CD14-positive monocyte (primary cell): ENCODE data around the gene DOC2A. TPM values are rescaled to one million over a fixed set of nuclear protein-coding genes. Genes with fewer than 3 reads are reported as not detected.

Experiments
- DNase-seq, 3 donors: peaks; one replicate each; pipeline ENCODE4 v3.0.0-alpha.2; 2011 to 2022
- H2AFZ ChIP-seq: 2 replicates; pipeline ENCODE4 v1.6.0; 2012; ENCODE audit warnings: mild to moderate bottlenecking, low read depth, low read length, inconsistent platforms; ENCODE audit not compliant: insufficient read depth, poor library complexity, severe bottlenecking
- H3K27ac ChIP-seq, 2 donors: 1 replicate in 1 of 2; 2 replicates in 1 of 2; pipeline ENCODE4 v1.5.1; 2012 to 2013; ENCODE audit warnings: low read length in 2 of 2, control low read depth in 1 of 2, inconsistent platforms in 1 of 2, low read depth in 1 of 2, mild to moderate bottlenecking in 1 of 2
- H3K27me3 ChIP-seq, 2 donors: one replicate each; pipeline versions ENCODE4 v1.6.0 to v1.6.1; 2011 to 2013; ENCODE audit warnings: low read length in 2 of 2; ENCODE audit not compliant: control insufficient read depth in 2 of 2, insufficient read depth in 2 of 2
- H3K36me3 ChIP-seq, 2 donors: replicated peaks in 1 of 2; 1 replicate in 1 of 2; 2 replicates in 1 of 2; pipeline versions ENCODE4 v1.5.1 to v1.6.1; 2012 to 2013; ENCODE audit warnings: low read length in 2 of 2, control low read depth in 1 of 2, inconsistent platforms in 1 of 2, mild to moderate bottlenecking in 1 of 2; ENCODE audit not compliant: insufficient read depth in 2 of 2, control insufficient read depth in 1 of 2
- H3K4me1 ChIP-seq, 2 donors: 1 replicate in 1 of 2; 2 replicates in 1 of 2; pipeline versions ENCODE4 v1.5.1 to v1.6.1; 2012 to 2013; ENCODE audit warnings: low read length in 2 of 2, control low read depth in 1 of 2, inconsistent platforms in 1 of 2, mild to moderate bottlenecking in 1 of 2, moderate library complexity in 1 of 2; ENCODE audit not compliant: insufficient read depth in 2 of 2, control insufficient read depth in 1 of 2
- H3K4me2 ChIP-seq: replicated peaks from 2 replicates; pipeline ENCODE3; 2012; ENCODE audit warnings: low read length, moderate library complexity, mild to moderate bottlenecking; ENCODE audit not compliant: poor library complexity, severe bottlenecking; ENCODE audit errors: extremely low read depth
- H3K4me3 ChIP-seq, 3 experiments: fragments of 200-600 bp in 1 of 3; sonication (generic) in 1 of 3; replicated peaks in 1 of 3; 1 replicate in 2 of 3; 2 replicates in 1 of 3; pipeline ENCODE4 v1.5.1; 2011 to 2013; ENCODE audit warnings: low read length in 3 of 3, mild to moderate bottlenecking in 3 of 3, control low read depth in 2 of 3, low read depth in 2 of 3, inconsistent platforms in 1 of 3, moderate library complexity in 1 of 3
- H3K79me2 ChIP-seq: 2 replicates; pipeline ENCODE4 v1.6.0; 2012; ENCODE audit warnings: mild to moderate bottlenecking, control low read depth, inconsistent platforms, low read length, moderate library complexity; ENCODE audit not compliant: insufficient read depth
- H3K9ac ChIP-seq: 2 replicates; pipeline ENCODE4 v1.6.0; 2017; ENCODE audit warnings: low read length, mild to moderate bottlenecking; ENCODE audit not compliant: insufficient read depth, poor library complexity, severe bottlenecking
- H3K9me3 ChIP-seq, 2 donors: replicated peaks in 1 of 2; 1 replicate in 1 of 2; 2 replicates in 1 of 2; pipeline versions ENCODE4 v1.5.1 to v1.6.1; 2012 to 2013; ENCODE audit warnings: low read length in 2 of 2, control low read depth in 1 of 2; ENCODE audit not compliant: control insufficient read depth in 1 of 2, insufficient read depth in 1 of 2
- H4K20me1 ChIP-seq: 2 replicates; pipeline ENCODE4 v1.6.0; 2012; ENCODE audit warnings: mild to moderate bottlenecking, low read length, control low read depth, moderate library complexity; ENCODE audit not compliant: insufficient read depth
- H3K27ac Mint-ChIP-seq, 7 donors: one replicate each; pipeline ENCODE4 v1.8.0; 2020; ENCODE audit warnings: mild to moderate bottlenecking in 7 of 7, mixed read lengths in 7 of 7, moderate library complexity in 6 of 7, inconsistent platforms in 2 of 7
- H3K27me3 Mint-ChIP-seq, 3 donors: one replicate each; pipeline ENCODE4 v1.8.0; 2021 to 2022; ENCODE audit warnings: low read depth in 3 of 3, mild to moderate bottlenecking in 3 of 3, mixed read lengths in 3 of 3, moderate library complexity in 3 of 3, inconsistent platforms in 1 of 3
- H3K36me3 Mint-ChIP-seq, 2 donors: one replicate each; pipeline ENCODE4 v1.8.0; 2020; ENCODE audit warnings: mixed read lengths in 2 of 2, inconsistent platforms in 1 of 2, mild to moderate bottlenecking in 1 of 2
- H3K4me1 Mint-ChIP-seq: one replicate; pipeline ENCODE4 v1.8.0; 2020; ENCODE audit warnings: mild to moderate bottlenecking, mixed read lengths
- H3K4me3 Mint-ChIP-seq, 2 donors: one replicate each; pipeline ENCODE4 v1.8.0; 2020; ENCODE audit warnings: mild to moderate bottlenecking in 2 of 2, mixed read lengths in 2 of 2, moderate library complexity in 1 of 2
- H3K9me3 Mint-ChIP-seq, 7 donors: one replicate each; pipeline ENCODE4 v1.8.0; 2020 to 2022; ENCODE audit warnings: mixed read lengths in 7 of 7, mild to moderate bottlenecking in 6 of 7, moderate library complexity in 6 of 7, inconsistent platforms in 2 of 7
- WGBS: methylation state at CpG from one replicate; pipeline ENCODE4 v1.1.5; 2013; ENCODE audit warnings: missing lambda C conversion rate; ENCODE audit not compliant: insufficient coverage; 5-methylcytosine and 5-hydroxymethylcytosine counted together
- intact Hi-C, 2 donors: fragments of 100-400 bp; cut with micrococcal nuclease; formaldehyde crosslinking; loops; one replicate each; pipeline versions ENCODE4 v1.15.0 to v1.15.1; 2023
- polyA plus RNA-seq, 3 donors: library from polyadenylated mRNA; depleted of rRNA in 1 of 3; unstranded in 2 of 3; stranded (reverse) in 1 of 3; fragments of 300-500 nt in 2 of 3; fragments of >200 nt in 1 of 3; fragmentation: Illumina TruSeq in 2 of 3; gene quantifications; 1 replicate in 2 of 3; 2 replicates in 1 of 3; pipeline ENCODE4 v1.2.3, GENCODE V29; 2012 to 2021
- TF ChIP-seq, protein P1 (sequence below): fragments of 200-600 bp; IDR thresholded peaks from one replicate; pipeline ENCODE4 v1.8.0; 2022; ENCODE audit warnings: antibody characterized with exemption, mild to moderate bottlenecking

DOC2A gene
- polyA plus RNA-seq, 3 donors, result 0.23 to 3.7 (median 0.66) TPM

DNA sequence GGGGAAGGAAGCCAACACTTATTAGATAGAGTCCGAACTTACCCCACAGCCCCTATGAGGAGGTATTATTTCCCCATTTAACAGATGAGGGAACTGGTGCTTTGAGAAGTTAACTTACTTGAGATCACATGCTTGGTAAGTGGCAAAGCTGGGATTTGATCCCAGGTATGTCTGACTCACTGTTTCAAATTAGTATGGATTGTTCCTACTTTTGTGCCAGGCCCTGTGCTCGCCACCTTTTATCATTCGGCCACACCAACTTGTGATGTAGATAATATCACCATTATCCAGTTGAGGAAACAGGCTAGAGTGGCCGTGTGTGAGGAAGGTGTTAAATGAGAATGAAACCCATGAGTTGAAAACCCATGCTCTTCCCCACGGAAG, 26.1 kb downstream of the DOC2A start:
- H3K9me3 Mint-ChIP-seq, result peaks cover 0 to 2% (median 0%) of the 10 kb centered on the region in 7 donors
- Histone ChIP-seq H2AFZ (no peak overlapping the region), H3K9me3 (no peaks in the 10 kb centered on the region), H3K4me1 (no peaks in the 10 kb centered on the region), H3K4me3 (no peak overlapping the region), H3K27me3 (no peaks in the 10 kb centered on the region), H4K20me1 (peaks cover 17% of the 10 kb centered on the region), H3K36me3 (peaks cover 98 to 100% of the 10 kb centered on the region in 2 donors), H3K9ac (no peak overlapping the region), H3K4me2 (no peak overlapping the region), H3K79me2 (no peaks in the 10 kb centered on the region), H3K27ac (no peak overlapping the region)
- no peak overlapping the region for H3K27ac Mint-ChIP-seq
- H3K36me3 Mint-ChIP-seq, result peaks cover 86 to 94% of the 10 kb centered on the region in 2 donors
- H3K27me3 Mint-ChIP-seq, result peaks cover 0 to 2% (median 0%) of the 10 kb centered on the region in 3 donors
- no peaks in the 10 kb centered on the region for H3K4me1 Mint-ChIP-seq
- intact Hi-C loops, result no loop called here
- no peak overlapping the region for H3K4me3 Mint-ChIP-seq
- 80% methylated on average over 1 of the region's 5 CpGs for WGBS
- TF ChIP-seq, protein P1, sequence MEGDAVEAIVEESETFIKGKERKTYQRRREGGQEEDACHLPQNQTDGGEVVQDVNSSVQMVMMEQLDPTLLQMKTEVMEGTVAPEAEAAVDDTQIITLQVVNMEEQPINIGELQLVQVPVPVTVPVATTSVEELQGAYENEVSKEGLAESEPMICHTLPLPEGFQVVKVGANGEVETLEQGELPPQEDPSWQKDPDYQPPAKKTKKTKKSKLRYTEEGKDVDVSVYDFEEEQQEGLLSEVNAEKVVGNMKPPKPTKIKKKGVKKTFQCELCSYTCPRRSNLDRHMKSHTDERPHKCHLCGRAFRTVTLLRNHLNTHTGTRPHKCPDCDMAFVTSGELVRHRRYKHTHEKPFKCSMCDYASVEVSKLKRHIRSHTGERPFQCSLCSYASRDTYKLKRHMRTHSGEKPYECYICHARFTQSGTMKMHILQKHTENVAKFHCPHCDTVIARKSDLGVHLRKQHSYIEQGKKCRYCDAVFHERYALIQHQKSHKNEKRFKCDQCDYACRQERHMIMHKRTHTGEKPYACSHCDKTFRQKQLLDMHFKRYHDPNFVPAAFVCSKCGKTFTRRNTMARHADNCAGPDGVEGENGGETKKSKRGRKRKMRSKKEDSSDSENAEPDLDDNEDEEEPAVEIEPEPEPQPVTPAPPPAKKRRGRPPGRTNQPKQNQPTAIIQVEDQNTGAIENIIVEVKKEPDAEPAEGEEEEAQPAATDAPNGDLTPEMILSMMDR, result no peak
- DNase-seq, result no peak

DNA sequence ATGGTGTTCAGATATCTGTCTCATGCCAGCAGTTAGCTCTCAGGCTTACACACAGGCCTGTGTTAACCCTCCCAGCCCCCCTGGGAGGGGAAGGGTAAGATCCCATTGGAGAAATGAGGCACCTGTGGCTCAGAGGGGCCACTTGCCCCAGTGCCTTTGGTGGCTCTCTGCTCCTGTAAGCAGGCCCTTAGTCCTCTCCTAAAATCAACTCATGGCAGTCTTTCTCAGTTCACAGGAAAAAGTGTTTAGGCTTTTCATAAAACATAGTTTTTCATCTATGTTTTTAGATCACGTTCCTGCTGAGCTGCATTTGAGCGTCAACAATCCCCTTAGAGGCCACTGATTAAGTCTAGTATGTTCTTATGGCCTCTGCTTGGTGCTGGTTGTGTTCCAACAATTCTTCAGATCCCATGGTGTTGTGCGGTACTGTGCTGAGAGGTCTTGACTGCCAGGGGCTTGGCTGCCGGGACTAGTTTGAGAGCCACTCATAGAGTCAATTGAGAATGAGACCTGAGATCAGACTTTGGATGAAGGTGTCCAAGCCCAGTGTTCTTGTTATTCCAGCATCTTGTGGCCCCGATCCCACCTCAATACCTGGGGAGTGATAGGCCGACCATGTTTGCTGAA, 26.6 kb downstream of the DOC2A start:
- H3K36me3 Mint-ChIP-seq, result peaks cover 86 to 94% of the 10 kb centered on the region in 2 donors
- peaks cover 0 to 2% (median 0%) of the 10 kb centered on the region in 7 donors for H3K9me3 Mint-ChIP-seq
- no peak overlapping the region for H3K27ac Mint-ChIP-seq

More for the DNA sequence above, 26.6 kb downstream of the DOC2A start:
- Histone ChIP-seq H3K4me1 (no peaks in the 10 kb centered on the region), H3K4me2 (no peak overlapping the region), H3K36me3 (peaks cover 98 to 100% of the 10 kb centered on the region in 2 donors), H4K20me1 (peaks cover 17% of the 10 kb centered on the region), H2AFZ (no peak overlapping the region), H3K9me3 (no peaks in the 10 kb centered on the region), H3K27me3 (no peaks in the 10 kb centered on the region), H3K9ac (no peak overlapping the region), H3K27ac (no peak overlapping the region), H3K4me3 (no peak overlapping the region), H3K79me2 (no peaks in the 10 kb centered on the region)
- 71% methylated on average over 4 of the region's 6 CpGs for WGBS
- intact Hi-C loops, result no loop called here
- H3K27me3 Mint-ChIP-seq, result peaks cover 0 to 2% (median 0%) of the 10 kb centered on the region in 3 donors
- H3K4me1 Mint-ChIP-seq, result no peaks in the 10 kb centered on the region
- H3K4me3 Mint-ChIP-seq, result no peak overlapping the region
- DNase-seq, result no peak
- TF ChIP-seq, protein P1, result no peak
